HepG2 (cell line): Measurements from ENCODE around the gene ALX3. TPM values are rescaled to one million over a fixed set of nuclear protein-coding genes. Genes with fewer than 3 reads are reported as not detected.

Experiments
- CCDC6 ChIP-seq: sonication (generic); formaldehyde crosslinking; IDR thresholded peaks from 2 replicates; pipeline ENCODE4 v1.8.1; 2022; ENCODE audit warnings: mild to moderate bottlenecking, missing genetic modification reagents, moderate library complexity
- ERF ChIP-seq: IDR thresholded peaks from 2 replicates; pipeline ENCODE4 v1.6.1; 2018; ENCODE audit warnings: missing biosample characterization, missing genetic modification reagents
- FOXO1 ChIP-seq: sonication (generic); formaldehyde crosslinking; IDR thresholded peaks from 2 replicates; pipeline ENCODE4 v1.4.0; 2020; ENCODE audit warnings: missing genetic modification reagents
- IKZF4 ChIP-seq: sonication (generic); formaldehyde crosslinking; IDR thresholded peaks from 2 replicates; pipeline ENCODE4 v1.5.1; 2020; ENCODE audit warnings: borderline replicate concordance, mild to moderate bottlenecking, low read depth, missing genetic modification reagents; ENCODE audit errors: not compliant biosample characterization
- KLF15 ChIP-seq: sonication (generic); formaldehyde crosslinking; IDR thresholded peaks from 2 replicates; pipeline ENCODE4 v1.8.1; 2023; ENCODE audit warnings: borderline replicate concordance, mild to moderate bottlenecking, inconsistent platforms, missing genetic modification reagents, mixed read lengths
- MYC ChIP-seq: sonication (generic); formaldehyde crosslinking; IDR thresholded peaks from 2 replicates; pipeline ENCODE4 v1.9.0; 2021; ENCODE audit warnings: missing genetic modification reagents, borderline replicate concordance
- NAIF1 ChIP-seq: sonication (generic); formaldehyde crosslinking; IDR thresholded peaks from 2 replicates; pipeline ENCODE4 v1.5.0; 2020; ENCODE audit warnings: mild to moderate bottlenecking, missing genetic modification reagents, borderline replicate concordance
- NFE2 ChIP-seq: sonication (generic); formaldehyde crosslinking; IDR thresholded peaks from 2 replicates; pipeline ENCODE4 v1.4.0; 2020; ENCODE audit warnings: missing genetic modification reagents
- PCBP1 ChIP-seq: fragments of 200-400 bp; formaldehyde crosslinking; IDR thresholded peaks from 2 replicates; pipeline ENCODE4 v1.6.1; 2017; ENCODE audit warnings: mild to moderate bottlenecking, low read depth, low read length, borderline replicate concordance
- PPARG ChIP-seq: conservative IDR thresholded peaks from 2 replicates; pipeline ENCODE4 v1.6.1; 2016; ENCODE audit warnings: missing biosample characterization, missing genetic modification reagents
- ZSCAN9 ChIP-seq: IDR thresholded peaks from 2 replicates; pipeline ENCODE4 v1.6.1; 2016; ENCODE audit warnings: borderline replicate concordance
- polyA plus RNA-seq, 8 experiments: library from polyadenylated mRNA; depleted of rRNA in 3 of 8; stranded (reverse) in 7 of 8; unstranded in 1 of 8; fragments of >200 nt; fragmentation: Illumina TruSeq in 4 of 8; extraction: Trizol in 4 of 8; gene quantifications; 2 replicates each; pipeline versions ENCODE4 v1.2.1 to v1.2.3, GENCODE V29; 2011 to 2016; ENCODE audit warnings: low read depth in 4 of 8, missing spikeins in 1 of 8, mixed read lengths in 1 of 8; ENCODE audit not compliant: insufficient read depth in 1 of 8
- total RNA-seq, 5 experiments: library from RNA; depleted of rRNA; stranded (reverse); fragments of >200 nt; fragmentation: Illumina TruSeq; extraction: Trizol; gene quantifications; 2 replicates each; pipeline ENCODE4 v1.2.3, GENCODE V29; 2016; ENCODE audit warnings: low read depth in 1 of 5
- TF ChIP-seq, protein P1 (sequence below): sonication (generic); formaldehyde crosslinking; IDR thresholded peaks from 2 replicates; pipeline ENCODE4 v1.4.0; 2020; ENCODE audit warnings: mild to moderate bottlenecking, missing genetic modification reagents
- TF ChIP-seq, protein P2 (sequence below): sonication (generic); formaldehyde crosslinking; IDR thresholded peaks from 2 replicates; pipeline ENCODE4 v1.9.0; 2021; ENCODE audit warnings: missing genetic modification reagents, borderline replicate concordance
- TF ChIP-seq, protein P3 (sequence below), 2 experiments: sonication (generic) in 1 of 2; formaldehyde crosslinking in 1 of 2; IDR thresholded peaks; 2 replicates each; pipeline versions ENCODE4 v1.5.1 to v1.6.1; 2011 to 2020; ENCODE audit warnings: borderline replicate concordance in 1 of 2, low read depth in 1 of 2, low read length in 1 of 2, mild to moderate bottlenecking in 1 of 2, missing genetic modification reagents in 1 of 2, moderate library complexity in 1 of 2
- TF ChIP-seq, protein P4 (sequence below): IDR thresholded peaks from 2 replicates; pipeline ENCODE4 v1.6.1; 2016; ENCODE audit warnings: missing biosample characterization, missing genetic modification reagents, low read depth

The ALX3 gene
- total and polyA plus RNA-seq, 2 of the 13 experiments (the other 11 are each of a cell fraction or from before 2014, with no cell fraction given), result not detected

DNA sequence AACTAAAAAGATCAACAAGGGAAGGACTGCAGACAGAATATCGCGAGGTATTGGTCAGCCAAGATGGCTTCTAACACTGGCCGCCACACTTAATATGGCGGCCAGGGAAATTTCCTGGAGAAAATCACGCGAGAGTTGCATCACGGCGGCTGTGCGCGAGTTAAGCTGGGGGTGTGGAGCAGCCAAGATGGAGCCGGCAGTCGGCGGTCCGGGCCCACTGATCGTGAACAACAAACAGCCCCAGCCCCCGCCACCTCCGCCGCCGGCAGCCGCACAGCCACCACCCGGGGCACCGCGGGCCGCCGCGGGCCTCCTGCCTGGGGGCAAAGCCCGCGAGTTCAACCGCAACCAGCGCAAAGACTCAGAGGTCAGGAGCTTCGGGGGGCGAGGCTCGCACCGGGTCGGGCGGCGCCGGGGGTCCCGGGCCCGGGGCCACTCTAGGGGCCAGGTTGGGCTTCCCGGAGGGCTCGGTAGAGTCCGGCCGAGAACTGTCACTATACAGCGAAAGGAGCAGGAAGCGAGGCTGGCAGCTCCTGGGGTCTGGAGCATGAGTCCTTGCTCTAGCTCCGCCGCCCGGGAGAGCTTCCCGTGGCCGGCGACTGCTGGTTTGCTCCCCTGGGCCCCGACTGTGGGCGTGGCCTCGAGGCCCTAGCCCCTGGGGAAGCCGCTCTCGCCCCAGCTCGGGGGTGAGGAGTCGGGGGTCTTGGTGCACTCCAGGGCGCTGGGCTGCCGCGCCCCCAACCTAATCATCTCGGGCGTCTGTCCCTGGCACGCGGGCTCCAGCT lies 35.8 kb downstream of the ALX3 start, which contains the start of gene STRIP1 (continued):
- TF ChIP-seq, protein P1, sequence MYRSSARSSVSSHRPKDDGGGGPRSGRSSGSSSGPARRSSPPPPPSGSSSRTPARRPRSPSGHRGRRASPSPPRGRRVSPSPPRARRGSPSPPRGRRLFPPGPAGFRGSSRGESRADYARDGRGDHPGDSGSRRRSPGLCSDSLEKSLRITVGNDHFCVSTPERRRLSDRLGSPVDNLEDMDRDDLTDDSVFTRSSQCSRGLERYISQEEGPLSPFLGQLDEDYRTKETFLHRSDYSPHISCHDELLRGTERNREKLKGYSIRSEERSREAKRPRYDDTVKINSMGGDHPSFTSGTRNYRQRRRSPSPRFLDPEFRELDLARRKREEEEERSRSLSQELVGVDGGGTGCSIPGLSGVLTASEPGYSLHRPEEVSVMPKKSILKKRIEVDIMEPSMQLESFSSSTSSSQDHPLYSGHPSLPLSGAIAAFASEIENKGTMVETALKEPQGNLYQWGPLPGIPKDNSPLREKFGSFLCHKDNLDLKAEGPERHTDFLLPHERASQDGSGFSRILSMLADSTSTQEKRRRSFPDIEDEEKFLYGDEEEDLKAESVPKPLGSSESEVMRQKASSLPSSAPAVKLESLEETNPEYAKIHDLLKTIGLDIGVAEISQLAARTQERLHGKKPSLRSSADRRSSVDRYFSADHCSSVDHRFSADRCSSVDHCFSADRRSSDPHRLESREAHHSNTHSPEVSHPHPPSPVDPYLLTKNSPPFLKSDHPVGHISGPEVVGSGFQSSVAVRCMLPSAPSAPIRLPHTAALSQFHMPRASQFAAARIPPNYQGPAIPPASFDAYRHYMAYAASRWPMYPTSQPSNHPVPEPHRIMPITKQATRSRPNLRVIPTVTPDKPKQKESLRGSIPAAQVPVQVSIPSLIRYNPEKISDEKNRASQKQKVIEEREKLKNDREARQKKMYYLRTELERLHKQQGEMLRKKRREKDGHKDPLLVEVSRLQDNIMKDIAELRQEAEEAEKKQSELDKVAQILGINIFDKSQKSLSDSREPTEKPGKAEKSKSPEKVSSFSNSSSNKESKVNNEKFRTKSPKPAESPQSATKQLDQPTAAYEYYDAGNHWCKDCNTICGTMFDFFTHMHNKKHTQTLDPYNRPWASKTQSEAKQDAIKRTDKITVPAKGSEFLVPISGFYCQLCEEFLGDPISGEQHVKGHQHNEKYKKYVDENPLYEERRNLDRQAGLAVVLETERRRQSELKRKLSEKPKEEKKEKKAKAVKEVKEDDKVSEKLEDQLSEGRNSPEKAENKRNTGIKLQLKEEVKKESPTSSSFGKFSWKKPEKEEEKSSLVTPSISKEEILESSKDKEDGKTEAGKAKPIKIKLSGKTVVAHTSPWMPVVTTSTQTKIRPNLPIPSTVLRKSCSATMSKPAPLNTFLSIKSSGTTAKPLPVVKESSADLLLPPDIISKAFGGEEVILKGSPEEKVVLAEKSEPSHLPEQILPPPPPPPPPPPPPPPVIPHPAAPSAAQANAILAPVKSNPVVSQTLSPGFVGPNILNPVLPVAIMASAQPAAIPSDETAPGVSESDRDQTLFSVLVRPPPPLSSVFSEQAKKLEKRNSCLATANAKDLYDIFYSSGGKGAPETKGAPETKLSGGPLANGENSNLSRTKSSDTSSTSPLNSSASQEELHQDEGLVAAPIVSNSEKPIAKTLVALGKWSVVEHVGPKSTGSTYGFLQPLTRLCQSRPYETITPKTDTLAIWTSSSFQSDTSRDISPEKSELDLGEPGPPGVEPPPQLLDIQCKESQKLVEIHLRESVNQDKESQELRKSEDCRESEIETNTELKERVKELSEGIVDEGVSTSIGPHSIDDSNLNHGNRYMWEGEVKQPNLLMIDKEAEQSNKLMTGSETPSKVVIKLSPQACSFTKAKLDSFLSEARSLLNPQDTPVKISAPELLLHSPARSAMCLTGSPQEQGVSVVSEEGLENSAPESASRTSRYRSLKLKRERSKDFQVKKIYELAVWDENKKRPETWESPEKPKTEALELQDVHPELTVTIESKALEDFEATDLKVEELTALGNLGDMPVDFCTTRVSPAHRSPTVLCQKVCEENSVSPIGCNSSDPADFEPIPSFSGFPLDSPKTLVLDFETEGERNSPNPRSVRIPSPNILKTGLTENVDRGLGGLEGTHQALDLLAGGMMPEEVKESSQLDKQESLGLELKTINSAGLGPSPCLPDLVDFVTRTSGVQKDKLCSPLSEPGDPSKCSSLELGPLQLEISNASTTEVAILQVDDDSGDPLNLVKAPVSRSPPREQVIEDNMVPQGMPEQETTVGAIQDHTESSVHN, result no peak
- TF ChIP-seq, protein P2, sequence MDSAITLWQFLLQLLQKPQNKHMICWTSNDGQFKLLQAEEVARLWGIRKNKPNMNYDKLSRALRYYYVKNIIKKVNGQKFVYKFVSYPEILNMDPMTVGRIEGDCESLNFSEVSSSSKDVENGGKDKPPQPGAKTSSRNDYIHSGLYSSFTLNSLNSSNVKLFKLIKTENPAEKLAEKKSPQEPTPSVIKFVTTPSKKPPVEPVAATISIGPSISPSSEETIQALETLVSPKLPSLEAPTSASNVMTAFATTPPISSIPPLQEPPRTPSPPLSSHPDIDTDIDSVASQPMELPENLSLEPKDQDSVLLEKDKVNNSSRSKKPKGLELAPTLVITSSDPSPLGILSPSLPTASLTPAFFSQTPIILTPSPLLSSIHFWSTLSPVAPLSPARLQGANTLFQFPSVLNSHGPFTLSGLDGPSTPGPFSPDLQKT (CRISPR knock-in tag), result no peak
- no peak for TF ChIP-seq NAIF1 (CRISPR knock-in tag)
- peak; percentile 38 for TF ChIP-seq IKZF4 (CRISPR knock-in tag)
- TF ChIP-seq FOXO1 (CRISPR knock-in tag), result no peak
- TF ChIP-seq, protein P3, sequence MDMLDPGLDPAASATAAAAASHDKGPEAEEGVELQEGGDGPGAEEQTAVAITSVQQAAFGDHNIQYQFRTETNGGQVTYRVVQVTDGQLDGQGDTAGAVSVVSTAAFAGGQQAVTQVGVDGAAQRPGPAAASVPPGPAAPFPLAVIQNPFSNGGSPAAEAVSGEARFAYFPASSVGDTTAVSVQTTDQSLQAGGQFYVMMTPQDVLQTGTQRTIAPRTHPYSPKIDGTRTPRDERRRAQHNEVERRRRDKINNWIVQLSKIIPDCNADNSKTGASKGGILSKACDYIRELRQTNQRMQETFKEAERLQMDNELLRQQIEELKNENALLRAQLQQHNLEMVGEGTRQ (IDR thresholded peaks at IDR 0.05; ENCODE audit: low read depth, low read length), result no peak
- TF ChIP-seq, protein P3 (CRISPR knock-in tag; IDR thresholded peaks at IDR 0.05; ENCODE audit: borderline replicate concordance), result no peak
- no peak for TF ChIP-seq NFE2 (CRISPR knock-in tag)
- no peak; the same call in 1 of the 2 replicates for TF ChIP-seq ZSCAN9
- TF ChIP-seq KLF15 (CRISPR knock-in tag), result no peak
- TF ChIP-seq MYC (CRISPR knock-in tag), result peak; percentile 14; the same call in 1 of the 2 replicates
- no peak; the same call in 1 of the 2 replicates for TF ChIP-seq PPARG (CRISPR knock-in tag)
- TF ChIP-seq PCBP1, result no peak
- no peak for TF ChIP-seq ERF (CRISPR knock-in tag)
- TF ChIP-seq, protein P4, sequence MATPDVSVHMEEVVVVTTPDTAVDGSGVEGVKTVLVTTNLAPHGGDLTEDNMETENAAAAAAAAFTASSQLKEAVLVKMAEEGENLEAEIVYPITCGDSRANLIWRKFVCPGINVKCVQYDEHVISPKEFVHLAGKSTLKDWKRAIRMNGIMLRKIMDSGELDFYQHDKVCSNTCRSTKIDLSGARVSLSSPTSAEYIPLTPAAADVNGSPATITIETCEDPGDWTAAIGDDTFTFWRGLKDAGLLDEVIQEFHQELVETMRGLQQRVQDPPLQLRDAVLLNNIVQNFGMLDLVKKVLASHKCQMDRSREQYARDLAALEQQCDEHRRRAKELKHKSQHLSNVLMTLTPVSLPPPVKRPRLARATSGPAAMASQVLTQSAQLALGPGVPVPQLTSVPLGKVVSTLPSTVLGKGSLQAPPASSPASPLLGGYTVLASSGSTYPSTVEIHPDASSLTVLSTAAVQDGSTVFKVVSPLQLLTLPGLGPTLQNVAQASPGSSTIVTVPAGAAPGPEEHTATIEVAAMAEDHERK (CRISPR knock-in tag), result peak; percentile 15; the same call in 1 of the 2 replicates
- TF ChIP-seq CCDC6 (CRISPR knock-in tag), result no peak
